Uterus (tissue), 2 donors: ENCODE data around the gene KRTAP11-1.

ENCODE experiments used
- CTCF ChIP-seq, 4 experiments: fragments of 200-600 bp in 2 of 4; fragments of 450-650 bp in 2 of 4; sonication (generic) in 2 of 4; IDR thresholded peaks; one replicate each; pipeline ENCODE4 v1.5.1; 2016 to 2019; ENCODE audit warnings: antibody characterized with exemption in 4 of 4, mild to moderate bottlenecking in 2 of 4, moderate library complexity in 1 of 4
- POLR2A ChIP-seq, 2 donors: fragments of 450-650 bp; IDR thresholded peaks; one replicate each; pipeline ENCODE4 v1.6.1; 2016; ENCODE audit warnings: antibody characterized with exemption in 2 of 2, mild to moderate bottlenecking in 1 of 2, moderate library complexity in 1 of 2

- no peak for TF ChIP-seq POLR2A (IDR thresholded peaks at IDR 0.05)
- TF ChIP-seq CTCF (IDR thresholded peaks at IDR 0.05), result no peak
Measured at GRCh38 chr21:30839304-30839703, 42.1 kb downstream of the KRTAP11-1 start.
